RWPE2 (cell line): Measurements from ENCODE around the gene RPAIN.
A peak's percentile ranks its signal among the peaks of the same experiment; 100 is the strongest.

Experiments
- ATAC-seq: fragments of 200-7000 bp; cut with Tn5 transposase; 3 replicates; pipeline ENCODE4 v1.9.1; 2021; ENCODE audit warnings: low read depth
- DNase-seq: peaks from one replicate; pipeline ENCODE4 v3.0.0-alpha.2; 2020; ENCODE audit warnings: low spot score
- H3K27ac ChIP-seq: fragments of 450-650 bp; 2 replicates; pipeline ENCODE4 v1.5.1; 2017; ENCODE audit warnings: mild to moderate bottlenecking; ENCODE audit not compliant: poor library complexity, severe bottlenecking
- H3K27me3 ChIP-seq: fragments of 250-450 bp; sonication (Bioruptor Pico); 2 replicates; pipeline ENCODE4 v1.5.1; 2021; ENCODE audit warnings: mild to moderate bottlenecking, moderate library complexity; ENCODE audit not compliant: insufficient read depth, poor library complexity, severe bottlenecking
- H3K36me3 ChIP-seq: fragments of 250-450 bp; sonication (Bioruptor Pico); 2 replicates; pipeline ENCODE4 v1.5.1; 2020; ENCODE audit warnings: low read depth, mild to moderate bottlenecking, moderate library complexity
- H3K4me1 ChIP-seq: fragments of 250-450 bp; sonication (Bioruptor Pico); 2 replicates; pipeline ENCODE4 v1.5.1; 2021; ENCODE audit warnings: mild to moderate bottlenecking, moderate library complexity; ENCODE audit not compliant: insufficient read depth, poor library complexity, severe bottlenecking
- H3K4me3 ChIP-seq: fragments of 250-450 bp; sonication (Bioruptor Pico); 2 replicates; pipeline ENCODE4 v1.5.1; 2021; ENCODE audit warnings: mild to moderate bottlenecking, moderate library complexity; ENCODE audit not compliant: severe bottlenecking
- H3K9me3 ChIP-seq: fragments of 250-450 bp; sonication (Bioruptor Pico); 2 replicates; pipeline ENCODE4 v1.5.1; 2021; ENCODE audit warnings: mild to moderate bottlenecking, moderate library complexity; ENCODE audit not compliant: severe bottlenecking
- TF ChIP-seq, protein P1 (sequence below): fragments of 450-650 bp; IDR thresholded peaks from one replicate; pipeline ENCODE4 v1.5.1; 2017; ENCODE audit warnings: mild to moderate bottlenecking, moderate library complexity; ENCODE audit not compliant: poor library complexity, severe bottlenecking

The RPAIN gene

DNA sequence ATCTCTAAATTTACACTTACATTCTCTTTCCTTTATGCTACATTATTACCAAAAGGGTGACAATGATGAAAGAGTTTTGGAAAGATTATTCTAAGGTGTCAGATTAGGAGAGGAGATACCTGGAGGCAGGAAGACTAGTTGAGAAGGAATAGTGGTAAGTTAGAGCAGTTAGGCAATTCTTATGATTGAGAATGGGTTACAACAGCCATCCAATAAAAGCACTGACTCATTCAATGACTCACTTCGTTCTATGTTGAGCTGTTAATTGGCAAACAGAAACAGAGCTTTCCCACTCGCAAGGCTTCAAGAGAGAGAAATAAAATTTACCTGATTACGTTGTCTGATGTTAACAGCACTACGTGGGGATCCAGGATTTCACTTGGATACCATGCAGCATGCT lies 6.3 kb upstream of the RPAIN start:
- DNase-seq = no peak
- TF ChIP-seq, protein P1, sequence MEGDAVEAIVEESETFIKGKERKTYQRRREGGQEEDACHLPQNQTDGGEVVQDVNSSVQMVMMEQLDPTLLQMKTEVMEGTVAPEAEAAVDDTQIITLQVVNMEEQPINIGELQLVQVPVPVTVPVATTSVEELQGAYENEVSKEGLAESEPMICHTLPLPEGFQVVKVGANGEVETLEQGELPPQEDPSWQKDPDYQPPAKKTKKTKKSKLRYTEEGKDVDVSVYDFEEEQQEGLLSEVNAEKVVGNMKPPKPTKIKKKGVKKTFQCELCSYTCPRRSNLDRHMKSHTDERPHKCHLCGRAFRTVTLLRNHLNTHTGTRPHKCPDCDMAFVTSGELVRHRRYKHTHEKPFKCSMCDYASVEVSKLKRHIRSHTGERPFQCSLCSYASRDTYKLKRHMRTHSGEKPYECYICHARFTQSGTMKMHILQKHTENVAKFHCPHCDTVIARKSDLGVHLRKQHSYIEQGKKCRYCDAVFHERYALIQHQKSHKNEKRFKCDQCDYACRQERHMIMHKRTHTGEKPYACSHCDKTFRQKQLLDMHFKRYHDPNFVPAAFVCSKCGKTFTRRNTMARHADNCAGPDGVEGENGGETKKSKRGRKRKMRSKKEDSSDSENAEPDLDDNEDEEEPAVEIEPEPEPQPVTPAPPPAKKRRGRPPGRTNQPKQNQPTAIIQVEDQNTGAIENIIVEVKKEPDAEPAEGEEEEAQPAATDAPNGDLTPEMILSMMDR = no peak
- peak overlapping the region; percentile 19 for H3K27ac ChIP-seq
- peaks cover 85% of the 10 kb centered on the region for H3K36me3 ChIP-seq
- no peaks in the 10 kb centered on the region for H3K9me3 ChIP-seq
- no peaks in the 10 kb centered on the region for H3K27me3 ChIP-seq
- peaks cover 14% of the 10 kb centered on the region for H3K4me1 ChIP-seq
- H3K4me3 ChIP-seq = no peak overlapping the region
- peak; percentile 94 for ATAC-seq

DNA sequence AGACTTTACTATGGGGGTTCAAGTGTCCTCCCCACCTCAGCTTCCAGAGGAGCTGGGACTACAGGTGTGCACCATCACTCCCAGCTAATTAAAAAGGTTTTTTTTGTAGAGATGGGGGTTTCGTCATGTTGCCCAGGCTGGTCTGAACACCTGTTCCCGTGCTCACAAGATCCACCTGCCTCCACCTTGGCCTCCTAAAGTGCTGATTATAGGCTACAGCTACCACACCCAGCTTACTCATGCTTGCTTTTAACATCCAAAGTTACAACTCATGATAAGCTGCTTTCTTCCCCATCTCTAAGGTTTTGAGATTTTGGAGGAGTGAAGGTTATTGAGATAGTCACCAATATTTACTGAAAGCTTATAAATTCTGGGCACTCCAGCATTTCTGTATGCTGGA lies 3.1 kb upstream of the RPAIN start:
- ATAC-seq = no peak
- no peaks in the 10 kb centered on the region for H3K27me3 ChIP-seq
- H3K4me1 ChIP-seq = peaks cover 14% of the 10 kb centered on the region
- H3K9me3 ChIP-seq = no peaks in the 10 kb centered on the region
- peaks cover 61% of the 10 kb centered on the region for H3K36me3 ChIP-seq
- no peak overlapping the region for H3K4me3 ChIP-seq
- H3K27ac ChIP-seq = no peak overlapping the region
- no peak for DNase-seq
- TF ChIP-seq, protein P1 = no peak

DNA sequence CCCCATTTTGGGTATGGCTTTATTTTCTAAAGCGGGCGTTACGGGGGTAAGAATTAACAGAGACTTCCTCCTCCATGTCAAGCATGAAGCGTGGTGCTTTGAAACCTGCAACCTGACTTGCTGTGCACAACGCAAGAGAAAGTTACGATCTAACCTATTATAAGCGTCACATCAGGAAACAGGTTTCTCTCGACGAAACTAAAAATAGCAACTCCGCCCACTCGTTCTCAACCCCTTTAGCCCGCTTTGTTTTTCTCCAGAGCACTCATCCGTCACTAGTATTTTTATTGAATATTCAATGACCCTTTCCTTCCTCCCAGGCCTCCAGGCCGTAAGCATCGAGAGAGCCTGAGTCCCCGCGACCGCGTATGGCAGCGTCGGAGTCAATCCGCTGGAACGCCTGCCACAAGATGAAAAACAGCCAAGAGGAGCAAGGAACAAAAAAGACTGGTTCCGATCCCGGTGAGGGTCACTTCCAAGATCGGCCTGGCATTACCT lies 1.1 kb upstream of the RPAIN start:
- TF ChIP-seq, protein P1 = no peak

DNA sequence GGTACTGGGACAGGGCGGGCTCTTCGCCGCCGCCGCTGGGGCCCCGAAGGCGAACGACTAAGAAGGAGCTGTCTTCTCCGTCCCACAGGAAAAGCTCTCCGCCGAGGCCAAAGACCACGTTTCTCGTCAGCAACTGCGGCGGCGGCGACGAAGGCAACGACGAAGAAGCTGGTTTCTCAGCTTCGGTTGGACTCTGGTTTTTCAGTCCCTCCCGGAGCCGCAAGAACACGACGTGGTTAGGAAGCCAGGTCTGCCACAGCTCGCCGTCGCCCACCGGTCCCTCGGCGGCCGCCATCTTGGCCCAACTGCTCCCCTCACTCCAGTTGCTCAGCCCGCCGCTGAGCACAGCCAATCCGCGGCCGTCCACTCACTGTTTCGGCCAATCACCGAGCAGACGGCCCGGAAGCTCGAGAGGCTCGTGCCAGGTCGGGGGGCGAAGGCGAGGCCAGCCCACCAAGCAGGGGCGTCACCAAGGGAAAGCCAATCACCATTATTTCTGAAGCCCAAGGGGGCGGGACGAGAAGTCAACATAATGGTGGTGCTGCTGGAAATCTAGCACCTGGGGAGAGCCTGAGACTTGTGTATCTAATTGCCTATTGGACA lies 525 bp upstream of the RPAIN start, which contains the start of gene NUP88:
NUP88 (minus strand) TSS at position 307 of the 603 bp plus-strand sequence; CDS start at position 295, 12 bp downstream.
- ATAC-seq (peak; percentile 92), DNase-seq (peak; percentile 97)
- peak within 1 kb of the TSS; percentile 61 for H3K27ac ChIP-seq
- H3K36me3 ChIP-seq = peaks cover 62% of the 10 kb centered on the region
- peaks cover 4% of the 10 kb centered on the region for H3K4me1 ChIP-seq
- peak within 1 kb of the TSS; percentile 77 for H3K4me3 ChIP-seq
- no peaks in the 10 kb centered on the region for H3K9me3 ChIP-seq
- no peaks in the 10 kb centered on the region for H3K27me3 ChIP-seq
- TF ChIP-seq, protein P1 = no peak

More for the DNA sequence above, 1.1 kb upstream of the RPAIN start:
- Histone ChIP-seq H3K4me1 (peaks cover 9% of the 10 kb centered on the region), H3K36me3 (peaks cover 62% of the 10 kb centered on the region), H3K27ac (peak overlapping the region; percentile 61), H3K27me3 (no peaks in the 10 kb centered on the region), H3K4me3 (peak overlapping the region; percentile 77), H3K9me3 (no peaks in the 10 kb centered on the region)
- ATAC-seq (no peak), DNase-seq (no peak)

DNA sequence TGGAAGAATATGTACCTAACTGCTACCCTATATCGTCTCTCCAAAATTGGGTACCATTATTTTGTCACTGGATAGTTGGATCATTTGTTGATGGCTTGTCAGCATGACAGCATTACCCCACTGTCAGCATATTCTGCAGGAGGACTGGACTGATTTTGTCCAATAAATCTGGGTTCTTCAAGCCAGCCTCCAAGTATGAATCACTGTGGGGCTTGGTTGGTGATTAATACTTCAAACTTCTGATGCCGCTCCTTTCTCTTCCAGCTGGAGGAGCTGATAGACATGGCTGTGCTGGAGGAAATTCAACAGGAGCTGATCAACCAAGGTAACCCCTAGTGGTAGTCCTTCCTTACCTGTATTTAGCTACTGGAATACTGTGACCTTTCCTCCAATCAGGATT lies 2.5 kb downstream of the RPAIN start:
- ATAC-seq (peak; percentile 40), DNase-seq (no peak)
- H3K36me3 ChIP-seq = peaks cover 65% of the 10 kb centered on the region
- no peaks in the 10 kb centered on the region for H3K9me3 ChIP-seq
- H3K4me3 ChIP-seq = no peak overlapping the region
- no peaks in the 10 kb centered on the region for H3K27me3 ChIP-seq
- H3K4me1 ChIP-seq = peaks cover 4% of the 10 kb centered on the region
- H3K27ac ChIP-seq = peak overlapping the region; percentile 10
- TF ChIP-seq, protein P1 = no peak
